Loucy (cell line): ENCODE data around the gene CELSR1.

Source experiments
- H2AFZ ChIP-seq: fragments of 200-600 bp; sonication (generic); 2 replicates; pipeline ENCODE4 v1.6.0; 2016; ENCODE audit warnings: antibody characterized with exemption, mild to moderate bottlenecking, low read length, moderate library complexity
- H3F3A ChIP-seq: fragments of 200-600 bp; 2 replicates; pipeline ENCODE4 v1.6.0; 2016; ENCODE audit warnings: antibody characterized with exemption, low read depth, mild to moderate bottlenecking
- H3K27me3 ChIP-seq: fragments of 200-600 bp; sonication (generic); 2 replicates; pipeline ENCODE4 v1.6.1; 2014; ENCODE audit warnings: low read length, mild to moderate bottlenecking; ENCODE audit not compliant: insufficient read depth, poor library complexity, severe bottlenecking
- H3K36me3 ChIP-seq: fragments of 200-600 bp; sonication (generic); 2 replicates; pipeline ENCODE4 v1.6.1; 2016; ENCODE audit warnings: low read length; ENCODE audit not compliant: insufficient read depth
- H3K4me1 ChIP-seq: fragments of 200-600 bp; sonication (generic); 2 replicates; pipeline ENCODE4 v1.5.1; 2014; ENCODE audit warnings: low read length, mild to moderate bottlenecking; ENCODE audit not compliant: insufficient read depth, poor library complexity, severe bottlenecking
- H3K4me2 ChIP-seq: fragments of 200-600 bp; sonication (generic); 2 replicates; pipeline ENCODE4 v1.6.0; 2014; ENCODE audit warnings: antibody characterized with exemption, low read length, low read depth, mild to moderate bottlenecking; ENCODE audit not compliant: poor library complexity, severe bottlenecking
- H3K4me3 ChIP-seq: fragments of 200-600 bp; sonication (generic); 2 replicates; pipeline ENCODE4 v1.5.1; 2014; ENCODE audit warnings: low read length, mild to moderate bottlenecking, mixed read lengths; ENCODE audit not compliant: poor library complexity, severe bottlenecking
- H3K79me2 ChIP-seq: fragments of 200-600 bp; sonication (generic); 2 replicates; pipeline ENCODE4 v1.6.1; 2014; ENCODE audit warnings: low read length; ENCODE audit not compliant: insufficient read depth
- H3K9ac ChIP-seq: fragments of 200-600 bp; sonication (generic); 2 replicates; pipeline ENCODE4 v1.6.0; 2014; ENCODE audit warnings: mild to moderate bottlenecking, low read depth, low read length, moderate library complexity; ENCODE audit not compliant: poor library complexity, severe bottlenecking
- H3K9me2 ChIP-seq: fragments of 200-600 bp; sonication (generic); replicated peaks from 2 replicates; pipeline ENCODE4 v1.6.1; 2016; ENCODE audit warnings: low read depth, low read length, mixed read lengths
- H3K9me3 ChIP-seq: fragments of 200-600 bp; sonication (generic); 2 replicates; pipeline ENCODE4 v1.6.1; 2014; ENCODE audit warnings: mild to moderate bottlenecking, antibody characterized with exemption, low read length, low read depth; ENCODE audit not compliant: insufficient read depth
- H4K20me1 ChIP-seq: fragments of 200-600 bp; sonication (generic); 2 replicates; pipeline ENCODE4 v1.6.0; 2014; ENCODE audit warnings: antibody characterized with exemption, low read length, mild to moderate bottlenecking; ENCODE audit not compliant: insufficient read depth, poor library complexity, severe bottlenecking
- EZH2phosphoT487 ChIP-seq: fragments of 200-600 bp; IDR thresholded peaks from 2 replicates; pipeline ENCODE4 v1.6.1; 2018; ENCODE audit warnings: antibody characterized with exemption, mild to moderate bottlenecking, moderate library complexity, borderline replicate concordance
- TF ChIP-seq, protein P1 (sequence below): fragments of 200-600 bp; sonication (generic); conservative IDR thresholded peaks from 2 replicates; pipeline ENCODE4 v1.5.1; 2014; ENCODE audit warnings: mild to moderate bottlenecking, antibody characterized with exemption, low read length

Gene CELSR1

DNA sequence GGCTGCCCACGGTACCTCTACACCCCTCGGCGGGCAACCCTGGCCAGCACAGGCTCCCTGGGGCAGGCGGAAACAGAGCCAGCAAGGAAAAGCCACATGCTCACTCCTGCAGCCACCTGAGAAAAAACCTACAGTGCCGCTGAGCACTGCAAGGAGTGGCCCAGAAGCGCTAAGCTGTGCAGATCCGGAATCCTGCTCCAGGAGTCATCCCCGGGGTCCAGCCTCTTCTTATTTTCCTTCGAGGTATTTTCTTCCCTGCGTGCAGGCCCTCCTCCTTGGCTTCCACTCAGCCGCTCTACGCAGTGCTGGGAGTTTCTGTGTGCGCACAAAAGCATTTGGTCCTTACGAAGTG lies 120.9 kb downstream of the CELSR1 start:
- H3K9ac ChIP-seq: no peak overlapping the region
- H3K4me2 ChIP-seq: no peak overlapping the region
- no peak overlapping the region for H3K4me3 ChIP-seq
- TF ChIP-seq EZH2phosphoT487: no peak
- TF ChIP-seq, protein P1, sequence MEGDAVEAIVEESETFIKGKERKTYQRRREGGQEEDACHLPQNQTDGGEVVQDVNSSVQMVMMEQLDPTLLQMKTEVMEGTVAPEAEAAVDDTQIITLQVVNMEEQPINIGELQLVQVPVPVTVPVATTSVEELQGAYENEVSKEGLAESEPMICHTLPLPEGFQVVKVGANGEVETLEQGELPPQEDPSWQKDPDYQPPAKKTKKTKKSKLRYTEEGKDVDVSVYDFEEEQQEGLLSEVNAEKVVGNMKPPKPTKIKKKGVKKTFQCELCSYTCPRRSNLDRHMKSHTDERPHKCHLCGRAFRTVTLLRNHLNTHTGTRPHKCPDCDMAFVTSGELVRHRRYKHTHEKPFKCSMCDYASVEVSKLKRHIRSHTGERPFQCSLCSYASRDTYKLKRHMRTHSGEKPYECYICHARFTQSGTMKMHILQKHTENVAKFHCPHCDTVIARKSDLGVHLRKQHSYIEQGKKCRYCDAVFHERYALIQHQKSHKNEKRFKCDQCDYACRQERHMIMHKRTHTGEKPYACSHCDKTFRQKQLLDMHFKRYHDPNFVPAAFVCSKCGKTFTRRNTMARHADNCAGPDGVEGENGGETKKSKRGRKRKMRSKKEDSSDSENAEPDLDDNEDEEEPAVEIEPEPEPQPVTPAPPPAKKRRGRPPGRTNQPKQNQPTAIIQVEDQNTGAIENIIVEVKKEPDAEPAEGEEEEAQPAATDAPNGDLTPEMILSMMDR: no peak
- H3K79me2 ChIP-seq: no peaks in the 10 kb centered on the region
- no peaks in the 10 kb centered on the region for H3F3A ChIP-seq
- H3K27me3 ChIP-seq: no peaks in the 10 kb centered on the region
- H4K20me1 ChIP-seq: no peaks in the 10 kb centered on the region
- no peaks in the 10 kb centered on the region for H3K4me1 ChIP-seq
- H2AFZ ChIP-seq: no peak overlapping the region
- no peaks in the 10 kb centered on the region for H3K9me2 ChIP-seq
- no peaks in the 10 kb centered on the region for H3K9me3 ChIP-seq
- H3K36me3 ChIP-seq: no peaks in the 10 kb centered on the region

DNA sequence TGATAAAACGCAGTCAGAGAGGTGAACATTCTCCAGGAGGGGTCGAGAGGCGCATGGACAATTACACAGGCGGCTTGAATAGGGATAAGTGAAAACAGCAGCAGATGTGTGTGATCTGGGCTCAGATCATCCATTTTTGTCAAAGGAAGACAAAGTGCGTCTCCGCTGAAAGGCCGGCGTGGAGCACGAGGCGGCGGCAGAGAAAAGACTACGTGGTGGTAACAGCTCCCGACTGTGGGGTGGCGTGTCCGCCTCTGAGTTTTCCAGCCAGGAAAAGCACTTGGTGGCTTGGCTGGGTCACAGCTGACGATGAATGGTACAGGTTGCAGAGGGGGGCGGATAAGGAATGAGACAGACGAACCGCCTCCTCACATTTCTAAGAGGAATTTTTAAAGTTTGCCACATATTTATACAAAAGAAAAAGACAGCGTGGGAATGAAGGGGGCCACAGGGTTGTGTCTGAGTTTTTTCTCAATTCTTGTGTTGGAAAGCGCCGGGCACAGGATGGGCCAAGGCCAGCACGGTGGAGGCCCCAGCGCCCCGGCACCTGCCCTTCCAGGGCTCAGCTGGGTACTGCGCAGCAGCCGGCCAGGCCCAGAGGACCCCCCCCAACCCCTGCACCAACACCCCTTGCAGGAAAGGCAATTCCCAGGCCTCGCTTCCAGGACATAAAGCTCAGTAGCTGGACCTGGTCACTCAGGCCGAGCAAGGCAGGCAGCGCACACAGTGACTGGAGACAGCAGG lies 121.5 kb downstream of the CELSR1 start:
- Histone ChIP-seq H2AFZ (no peak overlapping the region), H3K4me1 (no peaks in the 10 kb centered on the region), H3K4me2 (no peak overlapping the region), H3K36me3 (no peaks in the 10 kb centered on the region), H3K9me2 (no peaks in the 10 kb centered on the region), H3K79me2 (no peaks in the 10 kb centered on the region), H3K27me3 (no peaks in the 10 kb centered on the region), H3K4me3 (no peak overlapping the region), H4K20me1 (no peaks in the 10 kb centered on the region), H3F3A (no peaks in the 10 kb centered on the region), H3K9ac (no peak overlapping the region), H3K9me3 (no peaks in the 10 kb centered on the region)
- TF ChIP-seq, protein P1: no peak
- no peak for TF ChIP-seq EZH2phosphoT487

DNA sequence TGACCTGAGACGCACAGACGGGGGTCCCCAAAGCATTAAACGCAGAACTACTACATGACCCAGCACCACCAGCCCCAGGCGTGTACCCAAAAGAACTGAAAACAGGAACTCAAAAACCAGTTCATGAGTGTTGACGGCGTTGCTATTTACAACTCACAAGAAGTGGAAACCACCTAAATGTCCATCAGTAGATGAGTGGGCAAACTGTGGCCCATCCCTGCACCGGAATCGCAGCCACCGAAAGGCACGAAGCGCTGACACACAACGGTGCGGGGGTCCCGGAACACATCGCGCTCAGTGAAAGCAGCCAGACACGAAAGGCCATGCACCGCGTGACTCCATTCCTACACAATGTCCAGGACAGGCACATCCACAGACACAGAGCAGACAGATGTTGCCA lies 122.7 kb downstream of the CELSR1 start:
- Histone ChIP-seq H3K27me3 (no peaks in the 10 kb centered on the region), H3F3A (no peaks in the 10 kb centered on the region), H3K36me3 (no peaks in the 10 kb centered on the region)

More for the DNA sequence above, 122.7 kb downstream of the CELSR1 start:
- Histone ChIP-seq H2AFZ (no peak overlapping the region), H3K4me2 (no peak overlapping the region), H3K9me3 (no peaks in the 10 kb centered on the region), H3K4me1 (no peaks in the 10 kb centered on the region), H3K79me2 (no peaks in the 10 kb centered on the region), H4K20me1 (no peaks in the 10 kb centered on the region), H3K4me3 (no peak overlapping the region), H3K9me2 (no peaks in the 10 kb centered on the region), H3K9ac (no peak overlapping the region)
- TF ChIP-seq, protein P1: no peak
- no peak for TF ChIP-seq EZH2phosphoT487
